Neural crest cell (in vitro differentiated cells): ENCODE results near the gene C1orf105. TPM values are rescaled to one million over a fixed set of nuclear protein-coding genes. Genes with fewer than 3 reads are reported as not detected.
"Not testable (repeated sequence)": the region's sequence is repeated elsewhere in the genome, so short reads cannot be mapped to it uniquely, and the experiment has no call there.

Experiments used
- DNase-seq: peaks from one replicate; pipeline ENCODE4 v3.0.0; 2021; ENCODE audit warnings: low read depth, mixed read lengths, low spot score
- H3K27ac Mint-ChIP-seq: one replicate; pipeline ENCODE4 v1.8.0; 2021; ENCODE audit warnings: mild to moderate bottlenecking, mixed read lengths; ENCODE audit not compliant: unreplicated experiment
- H3K27me3 Mint-ChIP-seq: 2 replicates; pipeline ENCODE4 v1.8.0; 2021; ENCODE audit warnings: low read depth, mild to moderate bottlenecking, mixed read lengths
- H3K36me3 Mint-ChIP-seq: 2 replicates; pipeline ENCODE4 v1.8.0; 2021; ENCODE audit warnings: low read depth, mild to moderate bottlenecking, mixed read lengths
- H3K4me1 Mint-ChIP-seq: 2 replicates; pipeline ENCODE4 v1.8.0; 2021; ENCODE audit warnings: mixed read lengths
- H3K4me3 Mint-ChIP-seq: one replicate; pipeline ENCODE4 v1.8.0; 2021; ENCODE audit warnings: mild to moderate bottlenecking, mixed read lengths
- H3K9me3 Mint-ChIP-seq: 2 replicates; pipeline ENCODE4 v1.8.0; 2021; ENCODE audit warnings: mixed read lengths
- CTCF ChIP-seq: fragments of 200-600 bp; sonication (generic); conservative IDR thresholded peaks from 2 replicates; pipeline ENCODE4 v1.5.0; 2021; ENCODE audit warnings: antibody characterized with exemption, mild to moderate bottlenecking
- long read RNA-seq: library from polyadenylated mRNA; unstranded; transcript quantifications from one replicate; pipeline ENCODE4 v2.0.0, GENCODE V29; 2020
- total RNA-seq: library from RNA; stranded (reverse); gene quantifications from 2 replicates; pipeline ENCODE4 v1.2.1, GENCODE V29; 2021

Gene C1orf105
- total RNA-seq = not detected in 2 replicates
- long read RNA-seq = 0 reads

DNA sequence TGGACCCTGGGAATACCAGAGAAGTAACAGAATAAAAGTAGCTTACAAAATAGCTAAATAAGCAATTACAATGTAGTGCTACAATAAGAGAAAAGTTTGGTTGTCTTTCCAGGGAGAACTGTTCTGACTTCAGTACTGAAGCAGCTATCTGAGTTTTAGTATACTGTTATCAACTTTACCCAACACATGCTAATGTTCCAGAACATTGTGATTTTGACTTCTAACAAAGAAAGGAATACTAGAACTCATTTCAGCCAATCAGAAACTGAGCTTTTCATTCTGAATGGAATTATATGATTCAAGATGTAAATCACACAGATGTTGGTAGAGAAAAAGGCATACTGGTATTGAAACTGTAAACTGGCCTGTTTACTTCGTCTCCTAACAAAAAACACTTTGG is at the start of gene C1orf105:
Gene C1orf105 (plus strand): TSS at position 301 of the 400 bp plus-strand sequence. CDS start 201 bp downstream, outside the sequence.
- DNase-seq = no peak
- no peak within 1 kb of the TSS for H3K4me3 Mint-ChIP-seq
- peaks cover 7% of the 10 kb centered on the region for H3K4me1 Mint-ChIP-seq
- H3K27ac Mint-ChIP-seq = no peak within 1 kb of the TSS
- no peaks in the 10 kb centered on the region for H3K27me3 Mint-ChIP-seq
- no peaks in the 10 kb centered on the region for H3K9me3 Mint-ChIP-seq
- TF ChIP-seq CTCF = no peak
- H3K36me3 Mint-ChIP-seq = no peaks in the 10 kb centered on the region

DNA sequence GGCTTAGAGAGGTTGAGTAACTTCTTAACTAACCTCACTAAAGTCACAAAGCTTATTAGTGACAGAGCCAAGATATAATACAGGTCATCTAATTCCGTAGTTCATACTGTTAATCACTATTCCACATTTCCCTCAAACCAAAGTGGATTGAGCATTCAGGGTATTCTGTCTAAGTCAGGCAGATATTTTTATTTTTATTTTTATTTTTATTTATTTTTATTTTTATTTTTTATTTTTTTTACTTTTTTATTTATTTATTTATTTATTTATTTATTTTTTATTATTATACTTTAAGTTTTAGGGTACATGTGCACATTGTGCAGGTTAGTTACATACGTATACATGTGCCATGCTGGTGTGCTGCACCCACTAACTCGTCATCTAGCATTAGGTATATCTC is 48.8 kb upstream of the C1orf105 start:
- not testable (repeated sequence) for H3K27me3 Mint-ChIP-seq, H3K4me1 Mint-ChIP-seq, DNase-seq, H3K4me3 Mint-ChIP-seq, H3K27ac Mint-ChIP-seq
- H3K36me3 Mint-ChIP-seq = peaks cover 10% of the 10 kb centered on the region
- peaks cover 12% of the 10 kb centered on the region for H3K9me3 Mint-ChIP-seq

DNA sequence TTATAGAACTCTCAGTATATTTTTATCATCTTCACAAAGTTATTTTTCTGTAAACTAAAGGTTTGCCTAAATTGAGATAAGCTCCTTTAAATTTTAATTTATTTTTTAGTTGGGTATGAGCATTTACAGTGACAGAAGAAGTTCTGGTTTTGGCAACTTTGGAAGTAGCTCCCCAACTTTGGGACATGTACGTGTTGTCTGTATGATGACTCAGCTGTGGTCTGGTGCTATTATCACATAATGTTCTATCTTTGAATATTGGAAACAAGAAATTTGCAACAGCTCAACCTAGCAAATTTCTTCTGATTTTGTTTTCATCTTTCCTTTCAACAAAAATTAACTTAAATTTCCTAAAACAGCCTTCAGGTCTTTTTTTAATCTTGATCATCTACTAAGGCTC is 46.6 kb upstream of the C1orf105 start:
- no peak for TF ChIP-seq CTCF
- Mint-ChIP-seq H3K9me3 (no peaks in the 10 kb centered on the region), H3K27ac (no peak overlapping the region), H3K4me3 (no peak overlapping the region), H3K4me1 (peaks cover 5% of the 10 kb centered on the region), H3K36me3 (no peaks in the 10 kb centered on the region), H3K27me3 (no peaks in the 10 kb centered on the region)
- DNase-seq = no peak

- no peak for DNase-seq
- Mint-ChIP-seq H3K9me3 (no peaks in the 10 kb centered on the region), H3K36me3 (no peaks in the 10 kb centered on the region), H3K27me3 (no peaks in the 10 kb centered on the region), H3K4me1 (peaks cover 7% of the 10 kb centered on the region), H3K4me3 (no peak overlapping the region), H3K27ac (no peak overlapping the region)
- no peak for TF ChIP-seq CTCF
Observed at GRCh38 chr1:172375211-172375631, 45.3 kb upstream of the C1orf105 start.

DNA sequence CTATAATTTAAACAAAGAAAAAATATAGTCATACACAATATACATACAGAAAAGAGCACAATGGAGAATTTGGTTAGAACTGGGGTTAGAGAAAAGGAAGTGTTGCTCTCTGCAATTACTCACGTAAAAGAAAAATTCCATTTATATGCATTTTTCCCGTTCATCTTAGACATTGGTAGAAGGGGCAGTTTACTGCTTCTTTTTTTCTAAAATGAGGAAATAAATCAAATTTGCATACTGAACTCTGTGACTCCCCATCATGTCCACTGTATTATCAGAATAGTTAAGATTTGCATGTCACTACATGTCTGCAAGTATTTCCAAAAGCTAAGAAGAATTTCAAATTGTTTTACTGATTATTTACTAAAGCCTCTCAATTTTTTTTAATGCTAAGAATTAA is 44.1 kb upstream of the C1orf105 start:
- Mint-ChIP-seq H3K4me3 (no peak overlapping the region), H3K4me1 (peaks cover 17% of the 10 kb centered on the region), H3K27me3 (no peaks in the 10 kb centered on the region), H3K27ac (no peak overlapping the region), H3K36me3 (no peaks in the 10 kb centered on the region), H3K9me3 (no peaks in the 10 kb centered on the region)
- DNase-seq = no peak
- TF ChIP-seq CTCF = no peak

DNA sequence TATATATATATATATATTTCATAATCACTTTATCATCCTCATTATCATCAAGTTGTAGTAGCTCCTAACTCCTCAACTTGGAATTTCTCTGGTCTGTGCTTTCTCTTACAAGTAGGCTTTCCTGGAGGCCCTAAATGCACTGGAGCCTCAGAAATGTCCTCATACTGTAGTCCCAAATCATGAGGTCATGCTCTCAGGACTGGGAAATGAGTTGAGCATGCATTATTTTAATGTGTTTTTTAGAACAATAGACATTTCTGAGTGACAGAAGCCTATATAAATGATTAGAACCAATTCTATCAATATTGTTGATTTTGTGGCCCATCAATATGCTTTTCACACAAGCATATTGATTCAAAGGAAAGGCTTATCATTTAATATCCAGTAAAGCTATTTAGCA is 42.9 kb upstream of the C1orf105 start:
- no peaks in the 10 kb centered on the region for H3K9me3 Mint-ChIP-seq
- no peak for TF ChIP-seq CTCF
- no peak overlapping the region for H3K4me3 Mint-ChIP-seq
- DNase-seq = no peak
- H3K27me3 Mint-ChIP-seq = no peaks in the 10 kb centered on the region
- H3K27ac Mint-ChIP-seq = no peak overlapping the region
- H3K36me3 Mint-ChIP-seq = no peaks in the 10 kb centered on the region
- peaks cover 29% of the 10 kb centered on the region for H3K4me1 Mint-ChIP-seq
